ENCODE measurements around the gene CAMTA1. TPM values are rescaled to one million over a fixed set of nuclear protein-coding genes. Genes with fewer than 3 reads are reported as not detected.
A peak's percentile ranks its signal among the peaks of the same experiment; 100 is the strongest.
"Not testable (repeated sequence)": the region's sequence is repeated elsewhere in the genome, so short reads cannot be mapped to it uniquely, and the experiment has no call there.

Gene CAMTA1
- total and polyA plus RNA-seq, 12 donors: 123 to 265 (median 142) TPM

- Histone ChIP-seq H3K4me3 (no peak overlapping the region), H3K27ac (no peak overlapping the region), H3K4me1 (no peaks in the 10 kb centered on the region), H3K9me3 (no peaks in the 10 kb centered on the region), H3K36me3 (no peaks in the 10 kb centered on the region), H3K27me3 (no peaks in the 10 kb centered on the region)
- DNase-seq (peak in 1 of 2 donors; percentile 2), ATAC-seq (no peak)
- TF ChIP-seq, protein P1, sequence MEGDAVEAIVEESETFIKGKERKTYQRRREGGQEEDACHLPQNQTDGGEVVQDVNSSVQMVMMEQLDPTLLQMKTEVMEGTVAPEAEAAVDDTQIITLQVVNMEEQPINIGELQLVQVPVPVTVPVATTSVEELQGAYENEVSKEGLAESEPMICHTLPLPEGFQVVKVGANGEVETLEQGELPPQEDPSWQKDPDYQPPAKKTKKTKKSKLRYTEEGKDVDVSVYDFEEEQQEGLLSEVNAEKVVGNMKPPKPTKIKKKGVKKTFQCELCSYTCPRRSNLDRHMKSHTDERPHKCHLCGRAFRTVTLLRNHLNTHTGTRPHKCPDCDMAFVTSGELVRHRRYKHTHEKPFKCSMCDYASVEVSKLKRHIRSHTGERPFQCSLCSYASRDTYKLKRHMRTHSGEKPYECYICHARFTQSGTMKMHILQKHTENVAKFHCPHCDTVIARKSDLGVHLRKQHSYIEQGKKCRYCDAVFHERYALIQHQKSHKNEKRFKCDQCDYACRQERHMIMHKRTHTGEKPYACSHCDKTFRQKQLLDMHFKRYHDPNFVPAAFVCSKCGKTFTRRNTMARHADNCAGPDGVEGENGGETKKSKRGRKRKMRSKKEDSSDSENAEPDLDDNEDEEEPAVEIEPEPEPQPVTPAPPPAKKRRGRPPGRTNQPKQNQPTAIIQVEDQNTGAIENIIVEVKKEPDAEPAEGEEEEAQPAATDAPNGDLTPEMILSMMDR (IDR thresholded peaks at IDR 0.05): no peak
- 90 to 94% methylated on average over 8 of the region's 8 CpGs for WGBS, 2 donors
- intact Hi-C loops (cut with DNase I): no loop called here
Measured at GRCh38 chr1:7409278-7409677, 624.0 kb downstream of the CAMTA1 start.

DNA sequence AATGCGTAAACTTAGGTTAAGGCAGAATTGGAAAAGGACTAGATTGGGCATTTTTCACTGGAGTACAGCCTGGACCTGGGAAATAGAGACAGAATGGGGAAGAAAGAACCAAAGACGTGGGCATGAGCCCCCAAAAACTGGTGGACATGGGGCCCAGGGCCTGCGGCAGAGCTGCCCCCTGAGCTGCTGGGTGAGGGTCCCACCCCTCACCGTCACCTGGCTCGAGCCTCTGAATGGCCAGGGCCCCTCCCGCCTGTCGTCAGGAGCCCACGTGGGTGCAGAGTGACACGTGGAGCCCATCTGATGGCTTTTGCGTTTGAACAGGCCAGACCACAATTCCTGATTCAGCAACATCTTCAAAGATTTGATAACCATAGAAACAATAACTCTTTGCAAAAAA, 624.9 kb downstream of the CAMTA1 start:
- Histone ChIP-seq H3K4me3 (no peak overlapping the region), H3K36me3 (no peaks in the 10 kb centered on the region), H3K9me3 (no peaks in the 10 kb centered on the region), H3K4me1 (no peaks in the 10 kb centered on the region), H3K27ac (no peak overlapping the region), H3K27me3 (no peaks in the 10 kb centered on the region)
- intact Hi-C loops (cut with DNase I): no loop called here
- ATAC-seq (no peak), DNase-seq (no peak)
- TF ChIP-seq, protein P1 (IDR thresholded peaks at IDR 0.05): no peak
- 83 to 86% methylated on average over 10 of the region's 10 CpGs for WGBS, 2 donors

DNA sequence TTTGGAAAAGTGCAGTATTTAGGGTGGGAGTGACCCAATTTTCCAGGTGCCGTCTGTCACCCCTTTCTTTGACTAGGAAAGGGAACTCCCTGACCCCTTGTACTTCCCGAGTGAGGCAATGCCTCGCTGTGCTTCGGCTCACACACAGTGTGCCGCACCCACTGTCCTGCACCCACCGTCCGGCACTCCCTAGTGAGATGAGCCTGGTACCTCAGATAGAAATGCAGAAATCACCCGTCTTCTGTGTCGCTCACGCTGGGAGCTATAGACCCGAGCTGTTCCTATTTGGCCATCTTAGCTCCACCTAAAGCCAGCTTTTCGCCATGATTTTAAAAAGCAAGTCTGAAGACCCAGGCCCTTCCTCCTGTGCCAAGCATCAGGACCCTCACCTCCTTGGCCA, 632.4 kb downstream of the CAMTA1 start:
- H3K4me3 ChIP-seq; intact Hi-C loops (cut with DNase I); H3K4me1 ChIP-seq; H3K9me3 ChIP-seq; H3K27me3 ChIP-seq; H3K36me3 ChIP-seq; ATAC-seq; H3K27ac ChIP-seq: not testable (repeated sequence)
- WGBS, 2 donors: 79 to 81% methylated on average over 12 of the region's 12 CpGs
- DNase-seq: peak in 1 of 2 donors; percentile 0

- no peaks in the 10 kb centered on the region for H3K27me3 ChIP-seq
- no peaks in the 10 kb centered on the region for H3K36me3 ChIP-seq
- H3K9me3 ChIP-seq: peaks cover 0 to 5% (median 0%) of the 10 kb centered on the region in 11 donors
- no peak overlapping the region for H3K27ac ChIP-seq
- H3K4me3 ChIP-seq: no peak overlapping the region
- WGBS, 2 donors: 74 to 76% methylated on average over 11 of the region's 11 CpGs
- intact Hi-C loops (cut with DNase I): no loop called here
- peak in 1 of 2 donors; percentile 1 for DNase-seq
- no peak for ATAC-seq
- TF ChIP-seq, protein P1 (IDR thresholded peaks at IDR 0.05): no peak
- H3K4me1 ChIP-seq: no peaks in the 10 kb centered on the region
Measured at GRCh38 chr1:7418442-7419080, 633.3 kb downstream of the CAMTA1 start.

DNA sequence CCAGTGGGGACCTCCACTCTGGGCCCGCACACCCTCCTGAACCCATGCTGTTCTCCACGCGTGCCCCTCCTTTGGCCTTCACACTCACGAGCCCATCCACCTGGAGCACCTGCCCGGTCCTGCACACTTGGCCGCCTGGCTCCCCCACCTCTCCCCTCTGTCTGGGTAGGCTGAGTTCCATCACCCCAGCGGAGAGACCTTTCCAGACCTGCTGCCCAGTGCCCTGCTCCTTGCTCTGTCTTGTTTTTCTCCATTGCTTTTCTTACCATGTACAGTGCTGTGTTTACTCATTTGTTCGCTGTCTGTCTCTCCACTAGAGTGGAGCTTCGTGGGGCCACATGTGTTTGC, 634.8 kb downstream of the CAMTA1 start:
- no peak overlapping the region for H3K27ac ChIP-seq
- 84% methylated on average over 9 of the region's 9 CpGs for WGBS, 2 donors

More for the DNA sequence above, 634.8 kb downstream of the CAMTA1 start:
- no peaks in the 10 kb centered on the region for H3K27me3 ChIP-seq
- no peaks in the 10 kb centered on the region for H3K36me3 ChIP-seq
- no peaks in the 10 kb centered on the region for H3K4me1 ChIP-seq
- H3K4me3 ChIP-seq: no peak overlapping the region
- TF ChIP-seq, protein P1 (IDR thresholded peaks at IDR 0.05): no peak
- H3K9me3 ChIP-seq: peaks cover 0 to 5% (median 0%) of the 10 kb centered on the region in 11 donors
- ATAC-seq: no peak
- DNase-seq: no peak
- intact Hi-C loops (cut with DNase I): no loop called here
